HUES6 (cell line): ENCODE results near the gene SCRN1.

ENCODE experiments used
- H3K27ac ChIP-seq: 2 replicates; pipeline ENCODE4 v1.7.0; 2013; ENCODE audit warnings: low read depth, mild to moderate bottlenecking, low read length, inconsistent platforms
- H3K27me3 ChIP-seq: 2 replicates; pipeline ENCODE4 v1.6.1; 2013; ENCODE audit warnings: low read length; ENCODE audit not compliant: control insufficient read depth, insufficient read depth
- H3K36me3 ChIP-seq: 2 replicates; pipeline ENCODE4 v1.6.1; 2013; ENCODE audit warnings: low read length; ENCODE audit not compliant: control insufficient read depth, insufficient read depth
- H3K4me1 ChIP-seq: 2 replicates; pipeline ENCODE4 v1.6.1; 2013; ENCODE audit warnings: low read length; ENCODE audit not compliant: control insufficient read depth, insufficient read depth
- H3K4me3 ChIP-seq: 2 replicates; pipeline ENCODE4 v1.5.1; 2013; ENCODE audit warnings: low read depth, low read length
- H3K9ac ChIP-seq: one replicate; pipeline ENCODE4 v1.6.1; 2013; ENCODE audit warnings: mild to moderate bottlenecking, low read length
- H3K9me3 ChIP-seq: 2 replicates; pipeline ENCODE4 v1.6.1; 2013; ENCODE audit warnings: low read depth, low read length; ENCODE audit not compliant: control insufficient read depth, insufficient read depth

The SCRN1 gene

DNA sequence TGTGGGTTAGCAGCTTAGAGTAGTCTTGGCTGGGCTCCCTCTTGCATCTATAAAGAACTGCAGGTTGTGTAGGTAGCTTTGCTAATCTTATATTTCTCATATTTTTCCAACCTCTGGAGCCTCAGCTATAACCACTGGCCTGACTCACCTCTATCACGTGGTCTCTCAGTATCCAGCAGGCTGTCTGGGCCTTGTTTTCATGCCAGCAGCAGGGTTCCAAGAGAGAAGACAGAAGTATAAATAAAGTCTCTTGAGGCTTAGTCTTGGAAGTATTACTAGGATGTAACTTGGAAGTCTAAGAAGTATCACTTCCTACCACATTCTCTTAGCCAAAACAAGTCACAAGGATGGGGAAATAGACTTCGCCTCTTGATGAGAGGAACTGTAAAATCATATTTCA, 110.0 kb downstream of the SCRN1 start:
- H3K27ac ChIP-seq, result no peak overlapping the region
- no peak overlapping the region for H3K9ac ChIP-seq
- H3K36me3 ChIP-seq, result no peaks in the 10 kb centered on the region
- peaks cover 18% of the 10 kb centered on the region for H3K4me1 ChIP-seq
- H3K4me3 ChIP-seq, result no peak overlapping the region
- H3K9me3 ChIP-seq, result no peaks in the 10 kb centered on the region
- peaks cover 7% of the 10 kb centered on the region; the same call in 1 of the 2 replicates for H3K27me3 ChIP-seq

DNA sequence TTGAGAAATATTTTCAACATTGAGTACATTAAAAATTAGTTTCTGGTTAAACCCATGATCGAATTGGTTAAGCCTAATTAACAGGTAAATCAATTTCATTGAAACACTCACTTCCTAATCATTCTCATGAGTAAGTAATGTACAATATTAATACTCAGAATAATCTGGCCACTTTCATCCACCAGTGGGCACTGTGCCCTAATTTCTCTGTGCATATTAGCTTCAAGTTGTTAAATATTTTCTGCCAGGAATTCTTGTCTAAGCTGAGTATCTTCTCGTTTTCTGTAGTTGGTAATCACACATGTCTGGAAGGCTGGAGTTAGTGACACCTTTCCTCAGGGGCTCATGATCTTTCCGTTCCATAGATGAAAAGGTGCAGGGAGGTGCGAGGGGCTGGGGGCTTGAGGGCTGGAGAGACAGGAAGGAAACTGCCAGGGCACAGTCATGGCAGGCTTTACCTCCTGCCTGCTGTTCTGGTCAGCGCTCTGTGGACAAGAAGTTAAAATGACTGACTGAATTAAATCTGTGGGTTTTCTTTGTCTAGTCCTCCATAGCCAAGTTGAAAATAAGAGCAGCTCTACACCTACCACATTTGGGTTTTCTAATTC, 111.4 kb downstream of the SCRN1 start:
- no peaks in the 10 kb centered on the region for H3K36me3 ChIP-seq
- peaks cover 13% of the 10 kb centered on the region for H3K4me1 ChIP-seq
- peaks cover 3% of the 10 kb centered on the region; the same call in 1 of the 2 replicates for H3K27me3 ChIP-seq
- H3K4me3 ChIP-seq, result no peak overlapping the region
- H3K9ac ChIP-seq, result no peak overlapping the region
- no peak overlapping the region for H3K27ac ChIP-seq
- no peaks in the 10 kb centered on the region for H3K9me3 ChIP-seq

DNA sequence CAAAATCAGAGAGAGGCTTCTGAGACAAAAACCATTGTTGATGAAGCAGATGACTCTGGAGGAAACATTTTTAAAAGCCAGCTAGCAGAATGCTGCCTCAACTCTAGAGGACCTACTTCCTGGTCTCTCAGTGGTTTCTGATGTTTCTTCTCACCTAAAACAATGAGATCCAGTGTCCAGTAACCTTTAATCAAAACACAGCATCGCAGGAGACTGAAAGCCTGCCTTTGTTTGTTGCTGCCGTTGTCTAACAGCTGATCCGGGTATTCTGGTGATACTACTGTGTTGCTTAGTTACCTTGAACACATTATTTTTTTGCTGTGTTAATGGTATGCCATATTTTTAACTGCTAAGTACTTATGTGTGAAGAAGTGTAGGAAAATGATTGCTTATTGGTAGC, 112.4 kb downstream of the SCRN1 start:
- Histone ChIP-seq H3K9me3 (no peaks in the 10 kb centered on the region), H3K4me1 (peaks cover 4% of the 10 kb centered on the region), H3K9ac (no peak overlapping the region), H3K36me3 (no peaks in the 10 kb centered on the region), H3K4me3 (no peak overlapping the region), H3K27me3 (no peaks in the 10 kb centered on the region), H3K27ac (no peak overlapping the region)

DNA sequence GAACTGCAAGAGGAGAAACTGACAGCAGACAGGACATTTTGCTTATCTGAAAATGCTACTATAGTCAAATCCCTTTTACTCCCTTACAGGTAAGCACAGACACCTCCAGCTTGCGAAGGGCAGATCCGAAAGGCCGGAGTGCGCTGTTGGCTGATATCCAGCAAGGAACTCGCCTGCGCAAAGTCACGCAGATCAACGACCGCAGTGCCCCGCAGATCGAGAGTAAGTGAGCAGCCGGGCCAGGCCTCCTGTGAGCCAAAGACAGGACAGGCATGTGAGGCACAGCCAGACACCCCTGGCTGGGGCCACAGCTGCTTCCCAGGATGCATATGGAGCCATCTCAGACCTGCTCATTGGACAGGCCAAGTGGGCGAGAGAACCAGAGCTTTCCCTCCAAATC, 113.9 kb downstream of the SCRN1 start:
- Histone ChIP-seq H3K4me1 (no peaks in the 10 kb centered on the region), H3K4me3 (no peak overlapping the region), H3K27ac (no peak overlapping the region), H3K9ac (no peak overlapping the region), H3K36me3 (no peaks in the 10 kb centered on the region), H3K9me3 (no peaks in the 10 kb centered on the region), H3K27me3 (no peaks in the 10 kb centered on the region)

DNA sequence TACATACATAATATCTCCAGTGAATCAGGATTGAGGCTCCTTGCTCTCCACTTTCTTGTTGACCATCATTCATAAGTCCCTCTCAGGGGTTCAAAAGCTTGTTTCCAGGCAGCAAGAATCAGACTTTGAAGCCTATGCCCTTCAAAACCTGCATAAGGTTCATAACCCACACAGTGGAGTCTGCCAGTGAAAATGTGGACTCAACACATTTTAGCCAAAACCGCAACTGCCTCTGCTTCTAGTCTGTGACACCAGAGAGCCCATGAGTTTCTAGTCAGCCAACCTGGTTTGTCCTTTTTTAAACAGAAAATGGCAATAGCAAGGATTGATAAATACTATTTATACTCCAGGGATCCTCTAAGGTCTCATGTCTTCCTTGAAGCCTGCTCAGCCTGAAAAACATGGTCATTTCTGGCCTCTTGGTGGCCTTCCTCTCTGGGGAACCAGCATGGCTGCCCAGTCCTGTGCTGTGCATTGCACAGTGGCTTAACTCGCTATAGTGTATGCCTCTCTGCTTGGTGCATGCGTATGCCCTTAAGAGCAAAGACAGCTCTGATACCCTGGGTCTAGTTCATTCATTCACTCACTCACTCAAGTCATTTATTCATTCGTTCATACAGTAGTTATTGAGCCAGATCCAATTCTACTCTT, 115.8 kb downstream of the SCRN1 start:
- Histone ChIP-seq H3K27me3 (no peaks in the 10 kb centered on the region), H3K9ac (no peak overlapping the region), H3K4me1 (no peaks in the 10 kb centered on the region), H3K4me3 (no peak overlapping the region), H3K36me3 (no peaks in the 10 kb centered on the region), H3K9me3 (no peaks in the 10 kb centered on the region), H3K27ac (no peak overlapping the region)

DNA sequence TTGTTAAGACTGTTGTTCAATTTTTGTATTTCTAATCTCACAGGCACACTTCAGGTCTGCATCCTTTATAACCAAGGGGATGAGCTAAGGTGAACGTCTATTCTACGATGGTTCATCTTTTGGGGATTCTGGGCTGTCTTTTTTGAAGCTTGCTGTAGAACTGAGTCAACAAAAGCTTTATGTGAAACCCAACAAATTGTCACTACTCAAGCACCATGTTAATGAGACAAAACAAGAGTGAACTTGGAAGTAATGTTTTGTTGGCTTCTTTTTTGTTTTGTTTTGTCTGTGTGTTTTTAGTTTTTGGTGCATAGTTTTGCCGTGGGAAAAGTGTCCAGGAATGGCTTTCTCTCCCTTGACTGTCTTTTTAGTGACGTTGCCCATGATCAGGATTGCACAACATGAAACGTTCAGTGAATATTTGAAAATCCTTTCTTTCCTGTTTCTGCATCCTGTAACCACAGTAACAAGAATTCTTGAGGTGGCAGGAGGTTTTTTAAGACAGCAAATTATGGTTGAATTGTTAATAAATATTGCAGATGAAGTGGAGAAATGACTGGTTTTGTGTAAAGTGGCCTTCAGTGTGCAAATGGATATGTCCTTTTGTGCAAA, 117.7 kb downstream of the SCRN1 start:
- no peak overlapping the region for H3K9ac ChIP-seq
- H3K27me3 ChIP-seq, result no peaks in the 10 kb centered on the region
- H3K4me3 ChIP-seq, result no peak overlapping the region
- H3K36me3 ChIP-seq, result no peaks in the 10 kb centered on the region
- H3K4me1 ChIP-seq, result no peaks in the 10 kb centered on the region
- H3K9me3 ChIP-seq, result no peaks in the 10 kb centered on the region
- no peak overlapping the region for H3K27ac ChIP-seq
